Activated CD4-positive, CD25-positive, alpha-beta regulatory T cell (primary cell): ENCODE measurements around the gene ADCY10.
"Not testable (repeated sequence)": the region's sequence is repeated elsewhere in the genome, so short reads cannot be mapped to it uniquely, and the experiment has no call there.

Source experiments
- DNase-seq, 4 experiments: peaks; one replicate each; lab custom pipeline; 2025; lab: John Stamatoyannopoulos, UW

Gene ADCY10

GRCh38 chr1:167860231-167860923, 53.6 kb downstream of the ADCY10 start:
- DNase-seq = no peak

- DNase-seq = no peak
Observed at GRCh38 chr1:167856711-167857418, 57.1 kb downstream of the ADCY10 start.

- no peak for DNase-seq
Observed at GRCh38 chr1:167854184-167854583, 59.8 kb downstream of the ADCY10 start.

GRCh38 chr1:167849666-167850065, 64.3 kb downstream of the ADCY10 start:
- DNase-seq = no peak

- no peak for DNase-seq
Observed at GRCh38 chr1:167842872-167843271, 71.1 kb downstream of the ADCY10 start.

- DNase-seq = no peak
Observed at GRCh38 chr1:167841530-167841929, 72.4 kb downstream of the ADCY10 start.

GRCh38 chr1:167839009-167839408, 74.9 kb downstream of the ADCY10 start:
- DNase-seq = no peak

- no peak for DNase-seq
Observed at GRCh38 chr1:167837326-167837725, 76.6 kb downstream of the ADCY10 start.

GRCh38 chr1:167836197-167836596, 77.7 kb downstream of the ADCY10 start:
- DNase-seq = no peak

GRCh38 chr1:167833904-167834303, 80.0 kb downstream of the ADCY10 start:
- no peak for DNase-seq

GRCh38 chr1:167832693-167833092, 81.2 kb downstream of the ADCY10 start:
- DNase-seq = no peak

- not testable (repeated sequence) for DNase-seq
Observed at GRCh38 chr1:167830668-167831067, 83.3 kb downstream of the ADCY10 start.

- DNase-seq = no peak
Observed at GRCh38 chr1:167829868-167830267, 84.1 kb downstream of the ADCY10 start.

GRCh38 chr1:167826127-167826526, 87.8 kb downstream of the ADCY10 start:
- DNase-seq = no peak

GRCh38 chr1:167825419-167826079, 88.4 kb downstream of the ADCY10 start:
- DNase-seq = no peak

GRCh38 chr1:167824163-167824794, 89.7 kb downstream of the ADCY10 start:
- no peak for DNase-seq

GRCh38 chr1:167821969-167822685, 91.8 kb downstream of the ADCY10 start:
- no peak for DNase-seq

GRCh38 chr1:167821356-167821685, 92.6 kb downstream of the ADCY10 start:
- DNase-seq = no peak

GRCh38 chr1:167820684-167821355, 93.1 kb downstream of the ADCY10 start:
- DNase-seq = no peak

- DNase-seq = no peak
Observed at GRCh38 chr1:167819849-167820683, 93.9 kb downstream of the ADCY10 start.

GRCh38 chr1:167815650-167816049, 98.3 kb downstream of the ADCY10 start:
- no peak for DNase-seq
